ENCODE results near the gene CD34.

GRCh38 chr1:207838156-207839082 is 72.5 kb downstream of the CD34 start:
- TF ChIP-seq, protein P1, sequence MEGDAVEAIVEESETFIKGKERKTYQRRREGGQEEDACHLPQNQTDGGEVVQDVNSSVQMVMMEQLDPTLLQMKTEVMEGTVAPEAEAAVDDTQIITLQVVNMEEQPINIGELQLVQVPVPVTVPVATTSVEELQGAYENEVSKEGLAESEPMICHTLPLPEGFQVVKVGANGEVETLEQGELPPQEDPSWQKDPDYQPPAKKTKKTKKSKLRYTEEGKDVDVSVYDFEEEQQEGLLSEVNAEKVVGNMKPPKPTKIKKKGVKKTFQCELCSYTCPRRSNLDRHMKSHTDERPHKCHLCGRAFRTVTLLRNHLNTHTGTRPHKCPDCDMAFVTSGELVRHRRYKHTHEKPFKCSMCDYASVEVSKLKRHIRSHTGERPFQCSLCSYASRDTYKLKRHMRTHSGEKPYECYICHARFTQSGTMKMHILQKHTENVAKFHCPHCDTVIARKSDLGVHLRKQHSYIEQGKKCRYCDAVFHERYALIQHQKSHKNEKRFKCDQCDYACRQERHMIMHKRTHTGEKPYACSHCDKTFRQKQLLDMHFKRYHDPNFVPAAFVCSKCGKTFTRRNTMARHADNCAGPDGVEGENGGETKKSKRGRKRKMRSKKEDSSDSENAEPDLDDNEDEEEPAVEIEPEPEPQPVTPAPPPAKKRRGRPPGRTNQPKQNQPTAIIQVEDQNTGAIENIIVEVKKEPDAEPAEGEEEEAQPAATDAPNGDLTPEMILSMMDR (IDR thresholded peaks at IDR 0.05) = no peak
- TF ChIP-seq POLR2A (IDR thresholded peaks at IDR 0.05) = no peak
